ENCODE data around the gene ZNF521.

Gene ZNF521

DNA sequence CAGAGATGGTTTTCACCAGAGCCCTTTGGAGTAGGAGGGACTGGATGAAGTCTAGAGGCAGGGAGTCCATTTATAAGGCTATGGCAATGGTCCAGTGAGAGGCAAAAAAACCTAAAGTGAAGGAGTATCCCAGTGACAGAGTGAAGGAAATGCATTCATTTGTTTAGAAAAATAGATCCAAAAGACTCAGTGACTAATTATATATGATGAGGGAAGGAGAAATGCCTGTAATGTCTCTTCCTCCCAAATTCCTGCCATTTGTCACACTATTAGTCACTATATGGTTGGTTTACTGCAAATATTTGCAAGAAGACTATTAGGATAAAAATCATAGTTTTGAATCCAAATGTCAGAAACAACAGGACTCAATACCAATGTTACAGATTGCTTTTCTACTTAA lies 104.2 kb downstream of the ZNF521 start:
- no peak for DNase-seq

DNA sequence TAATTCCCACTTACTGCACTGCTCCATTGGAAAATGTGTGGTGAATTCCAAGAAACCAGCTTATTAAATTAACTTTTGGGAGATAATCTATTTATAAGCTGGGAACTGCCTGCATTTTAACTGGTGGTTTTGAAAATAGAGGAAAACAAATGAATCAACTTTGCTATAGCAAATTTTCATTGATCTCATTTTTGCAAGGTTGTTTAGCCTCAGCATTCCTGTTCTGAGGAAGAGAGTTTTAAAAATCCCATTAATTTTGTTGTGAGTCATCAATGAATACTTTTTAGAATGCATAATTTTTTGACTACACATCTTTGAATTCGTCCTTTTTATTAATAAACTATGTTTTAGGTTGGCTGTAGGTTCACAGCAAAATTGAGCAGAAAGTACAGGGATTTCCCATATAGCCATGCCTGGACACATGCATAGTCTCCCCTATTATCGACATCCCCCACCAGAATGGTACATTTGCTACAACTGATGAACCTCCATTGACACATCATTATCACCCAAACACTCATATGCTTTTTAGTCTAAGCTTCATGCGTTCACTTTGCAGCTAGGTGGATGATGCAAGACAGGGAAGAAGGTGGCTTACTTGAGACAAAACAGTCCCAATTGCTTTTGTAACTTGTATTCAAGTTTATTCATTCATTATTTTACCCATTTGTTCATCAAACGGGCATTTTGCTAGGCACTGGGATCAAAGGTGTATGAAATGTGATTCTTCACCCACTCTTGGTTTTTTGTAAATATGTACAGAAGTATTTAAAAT lies 106.9 kb downstream of the ZNF521 start:
- no peak for DNase-seq

DNA sequence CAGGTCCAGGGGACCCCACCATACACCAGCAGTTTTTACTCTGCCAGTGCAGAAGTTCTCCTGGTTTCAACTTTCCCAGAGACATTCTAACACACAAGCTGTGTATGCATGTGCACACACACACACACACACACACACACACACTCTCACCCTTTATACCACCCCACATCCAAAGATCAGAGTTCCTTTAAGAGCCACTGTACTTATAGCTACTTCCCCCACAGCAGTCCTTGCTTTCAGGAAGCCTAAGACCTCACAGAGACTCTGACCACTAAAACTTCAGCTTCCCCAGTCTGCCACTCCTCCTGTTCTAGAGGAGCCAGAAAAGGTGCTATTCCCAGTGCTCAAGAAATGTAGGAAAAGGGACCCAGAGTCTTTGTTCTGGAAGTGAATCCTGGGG lies 107.8 kb downstream of the ZNF521 start:
- DNase-seq: no peak

DNA sequence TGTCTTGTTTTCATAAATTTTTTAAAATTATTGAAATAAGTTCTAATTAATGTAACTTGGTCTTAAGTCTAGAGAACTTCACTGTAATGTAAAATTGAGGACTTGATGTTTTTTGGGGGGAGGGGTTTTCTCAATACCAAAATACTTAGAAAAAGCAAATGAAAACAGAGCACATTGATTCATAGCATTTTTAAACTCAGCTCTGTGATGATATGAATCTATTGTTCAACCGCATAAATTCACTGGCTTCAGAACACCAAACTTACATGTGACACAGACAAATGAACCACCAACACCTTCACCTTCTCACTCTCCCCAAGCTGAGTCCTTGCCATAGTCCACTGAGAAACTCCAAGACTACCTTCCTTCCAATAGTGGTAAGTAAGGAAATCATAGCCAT lies 108.2 kb downstream of the ZNF521 start:
- DNase-seq: no peak

DNA sequence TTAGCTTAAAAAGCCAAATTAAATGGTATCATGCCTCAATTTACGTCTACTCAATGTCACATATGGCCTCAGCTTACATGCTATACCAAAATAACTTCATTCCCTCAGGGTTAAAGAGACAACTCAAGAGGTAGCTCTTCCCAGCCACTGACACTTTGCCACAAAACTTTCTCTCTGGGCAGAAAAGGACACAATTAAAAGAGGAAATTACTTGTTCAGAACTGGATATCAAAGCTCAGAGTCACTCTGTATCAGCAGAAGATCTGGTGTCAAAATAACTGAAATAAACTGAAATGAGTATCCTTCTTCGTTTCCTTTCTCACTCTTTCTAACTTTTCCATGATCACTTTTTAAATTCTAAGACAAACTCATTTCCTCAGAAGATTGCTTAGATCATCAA lies 108.7 kb downstream of the ZNF521 start:
- no peak for DNase-seq

DNA sequence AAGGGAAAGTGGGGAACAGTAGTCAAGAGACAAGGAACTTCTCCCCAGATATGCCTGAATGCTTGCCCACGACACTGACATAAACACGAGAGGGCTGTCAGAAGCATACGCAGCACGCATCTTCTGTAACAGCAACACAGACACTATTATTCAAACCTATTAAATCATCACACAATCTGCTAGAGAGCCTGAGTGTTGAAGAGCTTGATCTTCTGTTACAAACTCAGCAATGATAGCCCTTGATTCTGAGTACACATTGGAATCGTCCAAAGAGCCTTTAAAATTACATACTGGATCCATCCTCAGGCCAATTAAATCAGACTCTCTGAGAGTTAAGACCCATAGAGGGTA lies 111.6 kb downstream of the ZNF521 start:
- no peak for DNase-seq

DNA sequence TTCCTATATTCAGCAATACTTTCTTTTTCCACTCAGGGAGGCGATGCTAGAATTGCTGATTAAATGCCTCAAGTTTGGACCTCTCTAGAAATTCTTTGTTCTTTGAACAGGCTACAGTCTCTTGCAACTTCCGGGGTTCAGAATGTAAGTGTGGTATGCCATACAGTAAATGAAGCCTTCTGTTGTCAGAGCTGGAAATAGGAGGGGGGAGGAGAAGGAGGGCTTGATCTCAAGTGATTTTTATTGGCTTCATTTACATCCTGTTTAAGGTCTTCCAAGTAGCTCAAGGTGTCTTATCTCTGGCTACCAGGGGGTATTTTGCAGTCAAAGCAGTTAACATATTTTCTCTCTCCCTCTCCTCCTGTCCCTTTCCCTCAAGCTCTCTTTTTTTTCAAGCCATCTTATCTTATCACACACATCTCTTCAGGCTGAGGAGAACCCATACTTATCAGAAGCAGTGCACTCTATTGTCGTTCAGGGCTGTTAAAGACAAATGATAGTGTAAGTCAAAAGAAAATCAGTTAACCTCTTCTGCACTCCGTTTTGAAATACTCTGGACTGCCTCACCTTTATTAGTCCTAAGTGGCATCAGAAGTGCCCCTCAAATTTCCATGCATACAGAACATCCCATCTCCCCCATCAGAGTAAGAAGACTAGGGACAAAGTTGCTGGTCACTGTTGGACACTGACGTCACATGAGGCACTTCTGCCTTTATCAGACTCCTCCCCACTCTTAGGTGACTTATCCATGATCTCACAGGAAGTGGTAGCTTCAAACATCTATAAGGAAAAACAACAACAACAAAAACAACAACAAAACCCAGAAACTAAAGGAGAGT lies 112.2 kb downstream of the ZNF521 start:
- no peak for DNase-seq

DNA sequence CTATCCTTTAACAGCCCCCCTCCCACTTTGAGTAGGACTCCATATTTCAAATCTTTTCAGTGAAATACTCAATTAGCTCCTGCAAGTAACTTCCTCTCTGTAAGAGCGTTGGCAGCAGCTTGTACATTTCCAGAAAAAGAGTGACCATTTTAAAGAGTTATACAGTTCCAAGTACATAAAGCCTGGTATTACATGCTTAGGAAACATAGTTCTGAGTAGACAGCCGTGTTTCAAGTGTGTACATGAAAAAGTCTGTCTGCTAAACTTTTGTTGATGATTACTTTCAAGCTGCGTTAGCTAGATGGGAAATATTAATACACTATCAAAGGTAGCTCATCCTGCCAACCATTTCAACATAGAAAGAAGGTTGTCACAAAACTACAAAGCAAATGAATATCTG lies 112.8 kb downstream of the ZNF521 start:
- no peak for DNase-seq

DNA sequence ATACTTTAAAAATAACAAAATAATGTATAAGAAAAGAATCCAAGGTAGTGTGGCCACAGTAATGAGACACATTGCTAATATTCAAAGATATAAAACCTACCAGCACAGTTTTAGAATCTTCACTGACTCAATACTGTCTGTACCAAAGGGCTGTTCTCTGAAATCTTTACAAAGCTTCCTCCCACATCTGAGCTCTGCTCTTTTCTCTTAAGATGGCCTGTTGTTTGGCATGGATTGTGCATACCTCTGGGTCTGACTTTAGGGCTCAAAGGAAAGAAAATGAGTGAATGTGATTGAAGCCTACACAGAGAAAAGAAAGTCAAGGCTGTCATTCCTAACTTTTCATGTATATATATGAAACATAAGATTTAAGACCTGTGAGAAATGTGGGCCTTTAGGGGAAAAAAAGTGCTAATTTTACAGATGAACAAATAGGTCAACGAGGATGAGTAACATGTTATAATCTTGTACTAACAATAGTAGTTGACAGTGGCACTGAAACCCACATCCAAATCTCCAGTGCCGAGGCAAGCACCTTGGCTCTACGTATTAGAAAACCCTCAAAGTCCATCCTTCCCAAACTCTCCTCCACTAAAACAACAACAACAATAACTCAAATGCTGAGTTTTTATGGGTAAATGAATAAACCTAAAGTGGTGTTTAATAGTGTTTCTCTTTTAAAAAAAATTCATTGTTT lies 114.2 kb downstream of the ZNF521 start:
- DNase-seq: no peak

DNA sequence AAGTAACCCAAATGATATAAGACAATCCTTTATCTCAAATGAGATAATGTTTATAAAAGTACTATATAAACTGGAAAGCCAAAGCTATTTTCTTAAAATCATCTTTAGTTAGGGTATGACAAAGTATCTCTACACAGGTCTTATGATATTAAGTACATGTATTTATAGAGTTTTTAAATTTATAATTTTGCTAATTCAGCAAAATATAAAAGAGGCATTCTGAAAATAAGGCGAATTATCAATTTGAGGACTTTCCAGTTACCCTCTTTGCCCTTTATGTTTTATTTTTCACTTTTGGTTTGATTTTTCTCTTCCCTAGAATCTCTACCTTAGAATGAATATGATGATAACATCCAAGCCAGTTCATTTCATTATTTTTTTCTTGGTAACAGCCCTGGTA lies 115.2 kb downstream of the ZNF521 start:
- no peak for DNase-seq

DNA sequence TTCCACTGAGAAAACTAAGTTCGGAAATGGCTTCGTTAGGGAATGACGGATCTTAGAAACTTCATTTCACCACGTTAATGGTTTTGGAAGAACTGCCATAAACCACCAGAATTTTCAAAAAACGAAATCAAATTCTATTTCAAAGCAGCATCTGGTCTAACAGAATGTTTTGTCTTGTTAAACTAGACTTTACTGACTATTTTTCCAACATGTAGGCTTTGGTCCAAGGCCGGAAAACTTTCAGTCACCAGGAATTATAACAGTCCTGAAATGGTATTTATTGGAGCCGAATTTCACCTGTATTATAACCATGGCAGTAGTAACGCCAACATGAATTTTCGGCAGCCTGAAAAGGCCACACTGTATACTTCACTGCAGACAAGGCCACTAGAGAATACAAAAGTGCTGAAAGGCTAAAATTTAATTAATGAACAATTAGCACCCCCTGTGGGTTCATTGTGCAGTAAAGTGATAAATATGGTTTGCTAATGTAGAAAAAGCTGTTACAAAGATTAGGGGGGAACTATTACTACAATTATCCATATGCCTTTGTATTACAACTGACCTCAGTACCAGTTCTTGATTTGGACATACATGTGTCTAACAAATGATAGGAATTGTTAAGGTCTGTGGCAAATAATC lies 116.4 kb downstream of the ZNF521 start:
- no peak for DNase-seq

DNA sequence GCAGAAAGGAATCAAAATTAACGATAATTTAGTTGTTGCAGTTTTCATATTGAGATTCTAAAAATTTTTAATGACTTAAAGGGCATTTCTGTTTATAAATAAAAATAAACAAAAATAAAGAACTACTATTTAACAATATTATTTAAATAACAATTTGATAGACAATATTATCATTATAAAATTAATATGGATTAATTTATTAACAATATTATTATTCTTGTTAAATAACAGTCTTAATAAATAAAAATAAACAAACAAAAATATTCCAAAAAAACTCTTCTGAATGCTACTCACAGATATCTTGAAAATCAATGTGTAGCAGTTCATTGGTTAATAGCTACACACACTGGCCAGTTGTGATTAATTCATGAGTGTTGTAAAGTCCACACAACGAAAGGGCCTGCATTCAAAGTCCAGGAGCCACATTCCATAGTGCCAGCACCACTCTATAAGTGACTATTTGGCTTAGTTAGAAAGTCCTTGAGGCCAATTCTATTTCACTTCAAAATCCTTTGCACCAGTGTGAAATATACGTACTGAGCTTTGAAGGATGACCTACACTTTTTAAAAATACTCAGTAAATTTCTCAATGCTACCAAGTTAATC lies 117.1 kb downstream of the ZNF521 start:
- no peak for DNase-seq

DNA sequence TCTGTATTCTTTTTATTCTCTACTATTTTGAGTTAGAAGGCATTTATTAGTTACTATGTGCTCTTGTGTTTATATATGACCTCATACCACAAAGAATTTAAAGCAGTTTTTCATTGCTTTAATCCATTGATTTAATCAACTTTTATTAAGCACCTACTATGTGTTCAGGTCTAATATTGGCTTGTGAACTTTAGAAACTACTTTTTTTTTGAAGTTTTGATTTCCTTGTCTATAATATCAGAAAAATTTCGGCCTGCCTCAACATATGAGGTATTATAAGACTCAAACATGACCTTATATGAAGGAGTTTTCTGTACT lies 117.7 kb downstream of the ZNF521 start:
- no peak for DNase-seq

DNA sequence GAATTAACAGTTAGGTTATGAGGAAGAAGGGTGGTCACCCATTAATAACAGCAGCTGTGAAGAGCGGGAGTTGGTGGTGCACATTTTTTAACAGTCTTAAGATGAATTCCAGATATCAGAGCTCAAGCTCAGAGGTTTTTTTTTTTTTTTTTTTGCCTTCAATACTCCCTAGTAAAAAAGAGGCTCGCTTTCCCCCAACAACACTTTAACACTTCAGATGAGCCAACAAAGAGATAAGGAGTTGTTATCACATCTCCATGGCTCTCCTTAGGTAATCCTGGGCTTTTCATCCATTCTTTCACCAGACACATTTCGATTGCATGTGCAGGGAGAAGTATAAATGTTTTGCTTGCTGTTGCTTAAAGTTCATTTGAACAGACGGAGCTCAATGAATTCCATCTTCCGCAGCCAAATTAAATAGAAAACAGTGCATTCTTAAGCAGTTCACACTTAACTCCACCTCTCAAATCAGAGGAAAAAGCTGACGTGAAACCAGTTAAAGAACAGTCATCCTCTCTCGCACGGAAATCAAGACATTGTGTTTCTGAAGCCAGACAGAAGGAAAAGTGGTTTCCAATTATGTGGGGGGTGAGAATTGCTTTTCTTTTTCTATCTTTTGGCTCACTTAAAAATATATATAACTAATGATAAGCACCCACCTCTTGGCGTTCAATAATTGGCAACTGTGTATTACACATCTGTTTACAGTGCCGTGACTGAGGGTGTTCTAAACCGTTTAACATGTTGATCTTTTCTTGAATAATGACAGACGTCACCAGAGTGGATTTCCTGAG lies 118.2 kb downstream of the ZNF521 start:
- no peak for DNase-seq

DNA sequence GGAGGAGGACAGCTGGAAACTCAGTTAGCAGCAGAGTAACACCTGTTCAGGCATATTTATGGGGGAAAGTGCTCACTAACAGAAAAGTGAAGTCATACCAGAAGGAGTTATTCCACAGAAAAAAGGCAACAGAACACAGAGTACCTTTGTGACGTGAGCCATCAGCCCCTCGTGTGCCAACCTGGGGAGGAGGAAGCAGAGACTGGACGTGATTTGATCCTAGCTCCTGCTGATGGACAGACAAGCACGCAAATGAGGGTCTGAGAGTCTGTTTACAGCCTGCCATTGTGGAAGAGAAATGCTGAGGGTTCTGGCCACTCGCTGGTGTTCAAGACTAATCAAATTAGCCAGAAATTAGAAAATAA lies 120.7 kb downstream of the ZNF521 start:
- no peak for DNase-seq

DNA sequence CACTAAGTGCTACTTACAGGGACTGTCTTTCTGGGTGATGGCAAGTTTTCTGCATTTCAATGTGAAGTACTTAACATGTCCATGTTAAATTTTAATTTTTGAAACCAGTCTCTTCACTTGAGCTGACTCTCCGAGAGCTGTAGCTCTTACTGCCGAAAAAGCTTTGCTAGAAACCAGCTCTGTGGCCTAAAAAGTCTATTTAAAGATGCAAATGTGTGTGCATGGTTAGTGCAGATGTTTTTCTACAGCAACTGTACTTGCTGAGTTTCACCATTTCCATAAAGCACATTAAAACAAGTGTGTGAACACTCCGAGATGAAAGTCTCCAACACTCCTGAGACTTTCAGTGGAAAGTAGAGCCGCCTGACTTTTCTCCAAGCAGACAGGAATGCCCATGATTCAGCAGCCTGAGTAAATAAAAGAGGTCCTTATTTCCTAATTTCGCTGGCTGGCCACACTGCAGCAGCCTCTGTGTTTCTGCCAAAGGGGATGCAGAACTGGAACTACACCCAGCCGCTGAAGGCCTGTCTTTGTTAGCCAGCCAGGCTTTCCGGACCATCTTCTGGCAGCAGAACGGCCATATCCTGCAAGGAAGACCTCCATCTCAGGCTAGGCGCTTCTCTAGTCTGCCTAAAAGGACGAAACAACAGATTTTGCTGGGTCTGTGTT lies 121.2 kb downstream of the ZNF521 start:
- DNase-seq: no peak

DNA sequence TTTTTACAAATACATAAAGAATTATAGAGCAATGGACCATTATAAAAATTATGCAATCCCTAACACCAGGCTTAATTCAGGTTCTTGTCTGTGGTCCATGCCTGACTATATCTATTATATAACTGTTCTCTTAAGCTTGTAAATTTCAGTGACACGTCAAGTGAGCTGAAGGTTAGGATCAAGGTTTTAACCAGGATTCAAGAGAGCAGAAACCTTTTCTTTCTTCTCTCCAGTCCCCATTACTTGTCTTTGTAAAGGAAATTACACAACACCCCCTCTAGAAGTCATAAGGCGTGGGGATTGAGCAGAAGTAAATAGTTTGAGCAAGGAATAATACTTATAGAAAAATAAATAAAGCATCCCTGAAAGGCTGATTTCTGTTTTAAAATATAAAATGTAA lies 122.0 kb downstream of the ZNF521 start:
- DNase-seq: no peak

DNA sequence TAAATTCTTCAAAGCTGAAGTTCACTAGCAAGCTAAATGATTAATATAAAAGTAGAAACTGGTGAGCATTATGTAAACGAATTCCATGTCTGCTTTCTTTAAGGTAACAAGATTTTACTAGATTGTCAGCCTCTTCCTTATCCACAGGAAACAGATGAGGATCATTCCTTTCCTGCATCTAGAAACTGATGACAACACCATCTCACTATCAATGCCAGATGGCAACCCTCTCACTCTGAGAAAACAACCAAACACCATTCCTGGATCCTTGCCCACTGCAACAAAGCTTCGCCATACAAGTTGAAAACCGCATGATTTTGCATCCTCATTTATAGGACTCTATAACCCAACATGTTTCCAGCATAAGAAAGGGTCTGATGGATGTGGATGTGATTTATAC lies 122.9 kb downstream of the ZNF521 start:
- no peak for DNase-seq

DNA sequence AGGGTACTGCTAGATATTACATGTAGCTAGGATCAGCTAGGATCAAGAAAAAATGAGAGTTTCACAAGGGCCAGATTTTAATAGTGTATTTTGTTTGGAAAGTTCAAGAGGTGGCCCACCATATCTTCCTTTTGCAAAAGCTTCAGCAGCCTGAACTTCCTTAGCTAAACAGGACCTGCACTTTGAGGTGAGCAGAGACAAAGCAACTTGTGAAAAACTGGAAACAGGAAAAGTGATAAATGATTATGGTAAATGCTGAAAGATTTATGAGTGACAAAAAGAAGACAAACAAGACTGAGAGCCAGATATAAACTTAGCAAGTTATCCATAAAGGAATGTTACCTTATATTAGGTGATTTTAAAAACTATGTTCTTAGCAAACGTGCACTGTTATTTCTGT lies 123.6 kb downstream of the ZNF521 start:
- DNase-seq: no peak

DNA sequence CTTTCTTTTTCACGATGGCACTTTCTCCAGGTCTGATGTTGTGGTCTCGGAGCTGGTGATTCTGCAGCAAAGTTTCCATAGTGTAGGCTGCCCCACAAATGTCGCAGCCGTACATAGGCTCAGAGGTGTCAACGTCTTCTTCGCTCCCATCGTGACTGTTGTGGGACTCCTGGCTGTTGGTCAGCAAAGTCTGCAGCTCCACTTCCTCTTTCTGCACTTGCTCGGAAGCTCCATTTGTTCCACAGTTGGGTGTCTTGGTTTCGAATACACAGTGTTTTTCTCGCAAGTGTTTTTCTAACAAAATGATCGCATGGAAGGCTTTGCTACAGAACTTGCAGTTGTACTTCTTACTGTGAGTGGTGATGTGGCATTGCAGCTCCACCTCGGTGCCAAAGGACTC lies 126.8 kb downstream of the ZNF521 start:
- DNase-seq: no peak
